ENCODE results near the gene METTL9.
"Not testable (repeated sequence)": the region's sequence is repeated elsewhere in the genome, so short reads cannot be mapped to it uniquely, and the experiment has no call there.

Gene METTL9

GRCh38 chr16:21560462-21560861, 38.9 kb upstream of the METTL9 start:
- DNase-seq (ENCODE audit: low read depth): no peak
- TF ChIP-seq CTCF (IDR thresholded peaks at IDR 0.05; ENCODE audit: insufficient read depth, low read depth, low read length, missing control alignments): no peak
- no peak overlapping the region for H3K4me3 ChIP-seq (ENCODE audit: low read depth, low read length)

- no peak overlapping the region for H3K4me3 ChIP-seq (ENCODE audit: low read depth, low read length)
- TF ChIP-seq CTCF (IDR thresholded peaks at IDR 0.05; ENCODE audit: insufficient read depth, low read depth, low read length, missing control alignments): no peak
- DNase-seq (ENCODE audit: low read depth): no peak
Measured at GRCh38 chr16:21563676-21564075, 35.7 kb upstream of the METTL9 start.

- not testable (repeated sequence) for DNase-seq (ENCODE audit: low read depth); H3K4me3 ChIP-seq (ENCODE audit: low read depth, low read length)
Measured at GRCh38 chr16:21564367-21564766, 35.0 kb upstream of the METTL9 start.

- H3K4me3 ChIP-seq (ENCODE audit: low read depth, low read length): no peak overlapping the region
- no peak for TF ChIP-seq CTCF (IDR thresholded peaks at IDR 0.05; ENCODE audit: insufficient read depth, low read depth, low read length, missing control alignments)
- DNase-seq (ENCODE audit: low read depth): no peak
Measured at GRCh38 chr16:21565507-21565860, 33.9 kb upstream of the METTL9 start.

GRCh38 chr16:21565861-21566669, 33.3 kb upstream of the METTL9 start:
- peak; percentile 28 for DNase-seq (ENCODE audit: low read depth)
- no peak for TF ChIP-seq CTCF (IDR thresholded peaks at IDR 0.05; ENCODE audit: insufficient read depth, low read depth, low read length, missing control alignments)
- no peak overlapping the region for H3K4me3 ChIP-seq (ENCODE audit: low read depth, low read length)

GRCh38 chr16:21566891-21567414, 32.4 kb upstream of the METTL9 start:
- no peak overlapping the region for H3K4me3 ChIP-seq (ENCODE audit: low read depth, low read length)
- TF ChIP-seq CTCF (IDR thresholded peaks at IDR 0.05; ENCODE audit: insufficient read depth, low read depth, low read length, missing control alignments): no peak
- DNase-seq (ENCODE audit: low read depth): no peak

GRCh38 chr16:21567496-21567895, 31.9 kb upstream of the METTL9 start:
- DNase-seq (ENCODE audit: low read depth); H3K4me3 ChIP-seq (ENCODE audit: low read depth, low read length): not testable (repeated sequence)

GRCh38 chr16:21568502-21569189, 30.7 kb upstream of the METTL9 start:
- no peak for TF ChIP-seq CTCF (IDR thresholded peaks at IDR 0.05; ENCODE audit: insufficient read depth, low read depth, low read length, missing control alignments)
- H3K4me3 ChIP-seq (ENCODE audit: low read depth, low read length): no peak overlapping the region
- DNase-seq (ENCODE audit: low read depth): no peak
